GM21360 (cell line): Measurements from ENCODE around the gene WDR90.

ENCODE experiments used
- ATAC-seq: cut with Tn5 transposase; IDR thresholded peaks from one replicate; pipeline ENCODE4 v1.9.1; 2021; ENCODE audit warnings: mild to moderate bottlenecking, moderate library complexity; ENCODE audit not compliant: unreplicated experiment

Gene WDR90

GRCh38 chr16:625977-626765 lies 23.0 kb upstream of the WDR90 start:
- no peak for ATAC-seq

- ATAC-seq, result no peak
Measured at GRCh38 chr16:626787-627453, 22.2 kb upstream of the WDR90 start.

- no peak for ATAC-seq
Measured at GRCh38 chr16:627454-628239, 21.5 kb upstream of the WDR90 start.

- no peak for ATAC-seq
Measured at GRCh38 chr16:628321-629061, 20.7 kb upstream of the WDR90 start.

- no peak for ATAC-seq
Measured at GRCh38 chr16:629185-629832, 19.9 kb upstream of the WDR90 start.

- no peak for ATAC-seq
Measured at GRCh38 chr16:629833-630248, 19.3 kb upstream of the WDR90 start.

- ATAC-seq, result no peak
Measured at GRCh38 chr16:630249-630814, 18.8 kb upstream of the WDR90 start.

- ATAC-seq, result no peak
Measured at GRCh38 chr16:630815-631405, 18.3 kb upstream of the WDR90 start, which contains the start of gene WFIKKN1. Gene WFIKKN1 (plus strand): TSS chr16:630985. CDS start chr16:631254, 269 bp downstream.

- no peak for ATAC-seq
Measured at GRCh38 chr16:631808-632358, 17.3 kb upstream of the WDR90 start.

GRCh38 chr16:632486-633335 lies 16.5 kb upstream of the WDR90 start:
- ATAC-seq, result no peak

GRCh38 chr16:633336-634050 lies 15.7 kb upstream of the WDR90 start:
- no peak for ATAC-seq

- ATAC-seq, result no peak
Measured at GRCh38 chr16:634051-634670, 15.0 kb upstream of the WDR90 start.

- ATAC-seq, result no peak
Measured at GRCh38 chr16:634996-635395, 14.2 kb upstream of the WDR90 start.

GRCh38 chr16:635573-636205 lies 13.5 kb upstream of the WDR90 start:
- peak; percentile 12 for ATAC-seq

- peak; percentile 55 for ATAC-seq
Measured at GRCh38 chr16:636206-637080, 12.7 kb upstream of the WDR90 start, which contains the start of gene METTL26. Gene METTL26 (minus strand): TSS chr16:636305. CDS start chr16:636290, 15 bp downstream.
